Fibroblast of villous mesenchyme (primary cell): ENCODE results near the gene UVRAG. TPM values are rescaled to one million over a fixed set of nuclear protein-coding genes. Genes with fewer than 3 reads are reported as not detected.

Experiments
- DNase-seq: peaks from one replicate; pipeline ENCODE4 v3.0.0-alpha.2; 2010; ENCODE audit warnings: low read depth
- H3K4me3 ChIP-seq: 2 replicates; pipeline ENCODE4 v1.5.1; 2011; ENCODE audit warnings: low read depth, mild to moderate bottlenecking, low read length
- CTCF ChIP-seq: IDR thresholded peaks from 2 replicates; pipeline ENCODE4 v1.5.1; 2012; ENCODE audit warnings: low read depth, mild to moderate bottlenecking, low read length; ENCODE audit not compliant: insufficient read depth
- total RNA-seq: library from RNA; depleted of rRNA; stranded (reverse); fragments of >200 nt; gene quantifications from 2 replicates; pipeline ENCODE4 v1.2.3, GENCODE V29; 2012

The UVRAG gene
- total RNA-seq, 1 donor, result 37.1 TPM

DNA sequence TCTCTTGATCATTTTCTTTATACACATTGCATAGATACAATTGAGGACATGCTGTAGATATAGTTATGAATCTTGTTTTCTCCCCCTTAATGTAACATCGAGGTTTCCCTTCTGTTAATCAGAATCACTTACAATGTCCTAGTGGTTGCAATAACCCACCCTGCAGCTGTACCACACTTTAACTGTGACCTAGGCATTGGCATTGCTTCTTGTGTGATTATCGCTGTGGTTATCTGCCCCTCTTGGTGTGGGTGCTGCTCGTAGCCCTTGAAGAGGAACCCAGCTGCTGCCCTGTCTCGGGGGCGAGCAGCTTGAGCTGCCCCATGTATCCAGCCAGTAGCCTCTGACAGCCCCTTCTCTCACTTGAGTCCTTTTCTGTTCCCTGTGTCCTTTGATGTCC is 44.9 kb upstream of the UVRAG start:
- DNase-seq, result no peak
- no peak for TF ChIP-seq CTCF

DNA sequence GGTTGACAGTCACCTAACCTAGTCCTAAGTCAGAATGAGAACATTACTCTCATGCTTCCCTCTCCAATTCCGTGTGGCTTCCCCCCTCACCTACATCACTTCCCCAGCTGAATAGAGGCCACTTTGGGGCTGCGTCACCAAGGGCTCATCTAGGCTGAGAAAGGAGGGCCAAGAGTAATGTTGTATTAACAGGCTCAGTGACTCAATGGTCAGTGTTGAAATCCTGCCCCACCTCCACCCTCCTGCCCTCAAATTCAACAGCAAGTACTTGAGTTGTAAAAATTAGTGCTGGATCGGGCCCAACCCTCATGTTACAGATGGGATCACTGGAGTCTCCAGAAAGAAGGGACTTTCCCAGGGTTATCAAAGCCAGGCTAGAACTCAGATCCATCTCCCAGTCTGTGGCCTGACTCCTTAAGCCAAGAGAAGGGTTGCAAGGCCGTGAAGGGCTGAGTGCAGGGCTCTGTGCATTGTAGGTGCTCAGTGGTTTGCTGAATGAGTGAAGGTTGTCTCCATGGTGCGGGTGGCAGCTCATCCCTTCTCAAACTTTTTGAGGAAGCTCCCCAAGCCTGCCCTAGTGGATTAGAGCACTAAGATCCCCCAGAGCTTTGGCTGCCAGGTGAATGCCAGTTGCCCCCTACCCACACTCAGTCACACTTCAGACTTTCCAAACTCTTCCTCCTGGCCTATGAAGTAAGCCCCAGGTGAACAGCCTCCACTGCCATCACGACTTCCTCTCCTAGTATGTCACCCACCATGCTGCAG is 43.2 kb upstream of the UVRAG start:
- DNase-seq, result peak; percentile 75
- H3K4me3 ChIP-seq, result no peak overlapping the region
- TF ChIP-seq CTCF, result no peak

More for the DNA sequence above, 44.9 kb upstream of the UVRAG start:
- no peak overlapping the region for H3K4me3 ChIP-seq

GRCh38 chr11:75773595-75774353 is 41.2 kb upstream of the UVRAG start:
- no peak overlapping the region for H3K4me3 ChIP-seq
- TF ChIP-seq CTCF, result no peak
- no peak for DNase-seq

DNA sequence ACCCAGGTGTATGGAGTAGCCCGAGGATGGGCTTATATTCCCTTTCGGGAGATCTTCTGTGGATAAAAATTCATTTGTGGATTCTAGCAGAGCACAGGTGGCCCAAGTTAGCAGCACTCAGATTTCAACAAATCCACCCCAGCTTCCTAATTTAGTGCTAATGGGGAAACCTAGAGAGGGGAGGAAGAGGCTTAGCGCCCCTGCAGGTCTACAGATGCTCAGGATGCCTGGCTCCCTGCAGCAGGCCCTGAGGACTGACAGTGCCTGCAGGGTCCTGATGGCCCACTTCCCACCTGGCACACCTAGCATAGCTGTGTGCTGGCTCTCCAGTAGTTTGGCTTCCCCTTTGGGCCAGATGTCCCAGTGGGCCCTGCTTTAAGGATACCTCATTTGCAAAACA is 40.0 kb upstream of the UVRAG start:
- DNase-seq, result no peak
- TF ChIP-seq CTCF, result no peak
- no peak overlapping the region for H3K4me3 ChIP-seq

DNA sequence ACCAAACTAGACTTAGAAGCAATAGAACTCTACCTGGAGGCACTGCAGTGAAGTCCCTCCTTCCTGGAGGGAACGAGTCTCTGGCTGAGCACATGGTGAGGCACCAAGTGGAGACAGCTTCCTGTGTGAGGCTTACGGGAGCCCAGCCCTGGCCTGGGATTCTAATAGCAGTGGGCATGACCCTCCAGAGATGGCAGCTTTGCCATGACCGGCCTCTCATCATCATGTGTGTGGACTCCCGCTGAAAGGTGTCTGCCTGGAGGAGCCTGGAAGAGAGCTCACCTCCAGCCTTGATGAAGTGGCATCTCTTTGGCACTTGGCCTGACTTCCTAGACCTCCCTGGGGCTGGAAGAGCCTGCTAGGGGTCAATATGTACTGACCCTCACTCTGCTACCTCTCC is 38.5 kb upstream of the UVRAG start:
- DNase-seq, result no peak
- H3K4me3 ChIP-seq, result no peak overlapping the region
- no peak for TF ChIP-seq CTCF

GRCh38 chr11:75777461-75778110 is 37.4 kb upstream of the UVRAG start:
- no peak overlapping the region for H3K4me3 ChIP-seq
- DNase-seq, result no peak
- TF ChIP-seq CTCF, result no peak
